GM12878 (cell line): ENCODE data around the gene HOXB6. TPM values are rescaled to one million over a fixed set of nuclear protein-coding genes. Genes with fewer than 3 reads are reported as not detected.

Experiments
- ATAC-seq: fragments of 200-7000 bp; cut with Tn5 transposase; 3 replicates; pipeline ENCODE4 v1.9.1; 2020; ENCODE audit warnings: mild to moderate bottlenecking, moderate library complexity
- BruUV-seq: library from RNA; stranded (reverse); fragments of 400-500 nt; replicated peaks from 2 replicates; lab custom pipeline; 2021; lab: Mats Ljungman, UMichigan
- CTCF ChIA-PET: fragments of 300-600 bp; sonication (Branson Sonifier 250); formaldehyde crosslinking; extraction: SDS; loops from one replicate; lab custom pipeline; 2021; ENCODE audit warnings: inconsistent platforms; lab: Yijun Ruan, JAX
- POLR2A ChIA-PET: fragments of 350-600 bp; formaldehyde crosslinking; extraction: SDS; loops from one replicate; lab custom pipeline; 2021; ENCODE audit warnings: inconsistent platforms; lab: Charles Lee
- RAD21 ChIA-PET: fragments of 300-600 bp; sonication (Branson Sonifier 250); formaldehyde crosslinking; loops from one replicate; lab custom pipeline; 2023; ENCODE audit warnings: antibody characterized with exemption; ENCODE audit not compliant: unreplicated experiment; lab: Charles Lee
- SMC1A ChIA-PET: fragments of 300-600 bp; sonication (Branson Sonifier 250); formaldehyde crosslinking; loops from one replicate; lab custom pipeline; 2023; ENCODE audit not compliant: unreplicated experiment, uncharacterized antibody; lab: Charles Lee
- DNase-seq: peaks from one replicate; pipeline ENCODE4 v3.0.0-alpha.2; 2011; ENCODE audit warnings: low read depth, low spot score
- FAIRE-seq: peaks from 3 replicates; lab custom pipeline; 2011; peaks lifted over from hg19 to GRCh38; lab: Jason Lieb, UNC
- H2AFZ ChIP-seq: 2 replicates; pipeline ENCODE4 v1.6.0; 2011; ENCODE audit warnings: low read depth, low read length, control low read depth; ENCODE audit not compliant: control insufficient read depth
- H3K27ac ChIP-seq: 2 replicates; pipeline ENCODE4 v1.5.1; 2011; ENCODE audit warnings: control low read depth; ENCODE audit not compliant: control insufficient read depth, insufficient read depth
- H3K27me3 ChIP-seq, 2 experiments: replicated peaks in 1 of 2; 2 replicates each; pipeline versions ENCODE4 v1.6.0 to v1.6.1; 2011; ENCODE audit warnings: low read length in 1 of 2; ENCODE audit not compliant: control insufficient read depth in 2 of 2, insufficient read depth in 2 of 2
- H3K36me3 ChIP-seq, 2 experiments: 2 replicates each; pipeline ENCODE4 v1.5.1; 2011; ENCODE audit warnings: low read length in 1 of 2; ENCODE audit not compliant: control insufficient read depth in 2 of 2, insufficient read depth in 2 of 2
- H3K4me1 ChIP-seq: 2 replicates; pipeline ENCODE4 v1.6.1; 2011; ENCODE audit warnings: mild to moderate bottlenecking, low read length, moderate library complexity, mixed read lengths; ENCODE audit not compliant: control insufficient read depth, insufficient read depth
- H3K4me2 ChIP-seq: 2 replicates; pipeline ENCODE4 v1.6.0; 2011; ENCODE audit warnings: control low read depth; ENCODE audit not compliant: control insufficient read depth, insufficient read depth
- H3K4me3 ChIP-seq: fragments of 200-600 bp; sonication (generic); 2 replicates; pipeline ENCODE4 v1.5.1; 2016
- H3K79me2 ChIP-seq: 2 replicates; pipeline ENCODE4 v1.6.0; 2011; ENCODE audit warnings: low read length; ENCODE audit not compliant: control insufficient read depth, insufficient read depth
- H3K9ac ChIP-seq: 2 replicates; pipeline ENCODE4 v1.8.0; 2011; ENCODE audit warnings: low read length, control low read depth, mixed read lengths; ENCODE audit not compliant: control insufficient read depth, insufficient read depth
- H3K9me3 ChIP-seq: replicated peaks from 3 replicates; pipeline ENCODE4 v1.5.1; 2011; ENCODE audit warnings: mild to moderate bottlenecking, low read length; ENCODE audit not compliant: control insufficient read depth, insufficient read depth
- H4K20me1 ChIP-seq: 2 replicates; pipeline ENCODE4 v1.6.0; 2011; ENCODE audit not compliant: control insufficient read depth, insufficient read depth
- ATF2 ChIP-seq: IDR thresholded peaks from 2 replicates; pipeline ENCODE4 v1.6.1; 2012; ENCODE audit warnings: low read length, inconsistent platforms
- BMI1 ChIP-seq: fragments of 450-650 bp; IDR thresholded peaks from 2 replicates; pipeline ENCODE4 v1.6.1; 2016; ENCODE audit warnings: mild to moderate bottlenecking, moderate library complexity, borderline replicate concordance
- DPF2 ChIP-seq: fragments of 450-650 bp; IDR thresholded peaks from 2 replicates; pipeline ENCODE4 v1.6.1; 2017; ENCODE audit warnings: mild to moderate bottlenecking
- ESRRA ChIP-seq: IDR thresholded peaks from 2 replicates; pipeline ENCODE4 v1.6.1; 2012; ENCODE audit warnings: mild to moderate bottlenecking, low read length, improper control_type of control experiment
- FOS ChIP-seq: IDR thresholded peaks from 3 replicates; pipeline ENCODE4 v1.6.1; 2011; ENCODE audit warnings: borderline replicate concordance; ENCODE audit not compliant: insufficient read length; ENCODE audit errors: extremely low read depth
- FOXM1 ChIP-seq: IDR thresholded peaks from 2 replicates; pipeline ENCODE4 v1.6.1; 2012; ENCODE audit warnings: low read depth, mild to moderate bottlenecking, inconsistent platforms, low read length, moderate library complexity
- HCFC1 ChIP-seq: fragments of 150-350 bp; IDR thresholded peaks from 2 replicates; pipeline ENCODE4 v1.6.1; 2014; ENCODE audit warnings: low read length
- HDAC6 ChIP-seq: fragments of 200-600 bp; sonication (generic); IDR thresholded peaks from one replicate; pipeline ENCODE4 v1.8.0; 2017; ENCODE audit warnings: antibody characterized with exemption; ENCODE audit not compliant: unreplicated experiment
- MXI1 ChIP-seq: fragments of 150-350 bp; IDR thresholded peaks from 2 replicates; pipeline ENCODE4 v1.6.1; 2011; ENCODE audit warnings: low read depth, mild to moderate bottlenecking, inconsistent platforms, low read length, improper control_type of control experiment
- MYB ChIP-seq: fragments of 150-350 bp; IDR thresholded peaks from 2 replicates; pipeline ENCODE4 v1.6.1; 2014; ENCODE audit warnings: mild to moderate bottlenecking, low read depth, low read length, borderline replicate concordance
- RFX5 ChIP-seq: IDR thresholded peaks from 2 replicates; pipeline ENCODE4 v1.6.1; 2011; ENCODE audit warnings: low read depth, low read length, improper control_type of control experiment
- SMAD1 ChIP-seq: fragments of 450-650 bp; IDR thresholded peaks from 2 replicates; pipeline ENCODE4 v1.6.1; 2018; ENCODE audit warnings: mild to moderate bottlenecking, low read depth; ENCODE audit not compliant: partially characterized antibody
- STAT3 ChIP-seq: IDR thresholded peaks from 2 replicates; pipeline ENCODE4 v1.6.1; 2011; ENCODE audit warnings: low read depth, low read length, improper control_type of control experiment
- SUZ12 ChIP-seq: fragments of 200-600 bp; sonication (generic); IDR thresholded peaks from one replicate; pipeline ENCODE4 v1.6.1; 2018; ENCODE audit warnings: antibody characterized with exemption, mild to moderate bottlenecking; ENCODE audit not compliant: unreplicated experiment
- YBX1 ChIP-seq: fragments of 450-650 bp; IDR thresholded peaks from 2 replicates; pipeline ENCODE4 v1.6.1; 2016; ENCODE audit warnings: antibody characterized with exemption
- ZNF592 ChIP-seq: fragments of 450-650 bp; IDR thresholded peaks from 2 replicates; pipeline ENCODE4 v1.6.1; 2017; ENCODE audit warnings: mild to moderate bottlenecking, moderate library complexity
- ZNF622 ChIP-seq: fragments of 450-650 bp; IDR thresholded peaks from 2 replicates; pipeline ENCODE4 v1.6.1; 2017; ENCODE audit warnings: mild to moderate bottlenecking, inconsistent platforms
- WGBS: methylation state at CpG from one replicate; pipeline ENCODE4 v1.1.6; 2016; ENCODE audit warnings: low lambda C conversion rate; ENCODE audit not compliant: insufficient replicate concordance, insufficient coverage; ENCODE audit errors: missing lambda C conversion rate; 5-methylcytosine and 5-hydroxymethylcytosine counted together
- in situ Hi-C: fragments of 300-500 bp; cut with MboI; formaldehyde crosslinking; loops from 9 replicates; pipeline ENCODE4 v1.14.3; 2018; ENCODE audit warnings: mixed read lengths
- intact Hi-C: fragments of 100-400 bp; cut with micrococcal nuclease; formaldehyde crosslinking; loops from one replicate; pipeline ENCODE4 v1.14.2; 2022; ENCODE audit not compliant: unreplicated experiment
- polyA plus RNA-seq, 11 experiments: library from polyadenylated mRNA; depleted of rRNA in 4 of 11; unstranded in 6 of 11; stranded (reverse) in 5 of 11; fragments of >200 nt; fragmentation: Nextera tagmentation in 4 of 11; fragmentation: Illumina TruSeq in 1 of 11; extraction: Ambion mirVana in 4 of 11; extraction: Trizol in 1 of 11; gene quantifications; 1 replicate in 1 of 11; 2 replicates in 10 of 11; pipeline versions ENCODE4 v1.2.1 to v1.2.3, GENCODE V29; 2011 to 2016; ENCODE audit warnings: inconsistent platforms in 2 of 11, missing spikeins in 2 of 11, low read depth in 1 of 11
- total RNA-seq, 4 experiments: library from RNA; depleted of rRNA in 3 of 4; stranded (reverse); fragments of >200 nt in 3 of 4; fragmentation: Illumina TruSeq in 1 of 4; extraction: Trizol in 1 of 4; gene quantifications; 2 replicates each; pipeline versions ENCODE4 v1.2.1 to v1.2.3, GENCODE V29; 2013 to 2021
- TF ChIP-seq, protein P1 (sequence below): IDR thresholded peaks from 2 replicates; pipeline ENCODE4 v1.6.1; 2011; ENCODE audit warnings: low read depth, mild to moderate bottlenecking, low read length, moderate library complexity, borderline replicate concordance; ENCODE audit errors: extremely low read depth

HOXB6 gene
- total and polyA plus RNA-seq, 10 of the 15 experiments (the other 5 are each of a cell fraction or from before 2014, with no cell fraction given), result 0.04 to 0.51 (median 0.09) TPM; not detected in 2

DNA sequence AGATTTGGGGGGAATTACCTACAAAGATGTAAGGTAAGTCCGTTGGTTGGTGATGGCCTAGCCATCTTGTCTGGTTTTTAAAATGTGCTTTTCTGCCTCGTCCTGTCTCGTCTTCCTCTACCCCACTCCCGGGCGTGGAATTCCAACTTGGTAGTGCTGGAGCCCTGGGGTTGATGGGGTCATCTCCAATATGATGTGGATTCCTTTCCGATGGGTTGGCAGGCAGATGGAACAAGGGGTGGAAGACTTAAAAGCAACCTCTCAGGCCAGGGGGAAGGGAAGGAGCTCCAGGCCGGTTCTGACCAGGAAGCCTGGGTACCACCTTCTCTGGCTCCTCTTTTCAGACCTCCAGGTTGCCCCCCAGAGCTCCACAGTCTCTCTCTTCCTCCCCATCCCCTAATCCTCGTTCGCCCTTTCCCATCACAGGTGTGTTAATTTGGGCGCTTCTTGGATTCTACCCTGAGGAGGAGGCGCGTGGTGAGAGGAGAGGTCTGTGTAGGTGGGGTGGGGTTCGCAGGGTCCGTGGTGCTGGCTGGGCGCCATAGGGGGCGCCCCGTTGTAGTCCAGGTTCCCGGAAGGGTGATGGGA is 54.8 kb downstream of the HOXB6 start:
- POLR2A ChIA-PET, result interaction anchor here (0.6 to 1.6 kb wide), 2 partner anchors 11 to 199 kb away, joined by 3 to 6 read pairs; no protein-coding TSS in a partner anchor
- no peak overlapping the region for H3K27ac ChIP-seq
- no peak overlapping the region for H3K4me2 ChIP-seq
- TF ChIP-seq MYB (no peak), HDAC6 (no peak), FOS (no peak), ATF2 (no peak), ESRRA (no peak), STAT3 (no peak), DPF2 (no peak), FOXM1 (no peak), SMAD1 (no peak), MXI1 (no peak), ZNF622 (no peak), HCFC1 (no peak), ZNF592 (no peak), YBX1 (no peak), RFX5 (no peak), BMI1 (no peak), SUZ12 (no peak)
- TF ChIP-seq, protein P1, sequence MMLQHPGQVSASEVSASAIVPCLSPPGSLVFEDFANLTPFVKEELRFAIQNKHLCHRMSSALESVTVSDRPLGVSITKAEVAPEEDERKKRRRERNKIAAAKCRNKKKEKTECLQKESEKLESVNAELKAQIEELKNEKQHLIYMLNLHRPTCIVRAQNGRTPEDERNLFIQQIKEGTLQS, result no peak
- TF ChIP-seq, all 136 proteins: peak for 0
- Histone ChIP-seq H3K4me3 (no peak overlapping the region), H4K20me1 (no peaks in the 10 kb centered on the region), H2AFZ (no peak overlapping the region), H3K36me3 (peaks cover 0 to 6% of the 10 kb centered on the region in 2 experiments; a peak in 2 of 4 replicates), H3K79me2 (no peaks in the 10 kb centered on the region; the same call in 1 of the 2 replicates), H3K9ac (no peak overlapping the region), H3K4me1 (peaks cover 7% of the 10 kb centered on the region), H3K9me3 (no peaks in the 10 kb centered on the region), H3K27me3 (no peaks in the 10 kb centered on the region)
- RAD21 ChIA-PET, result no interaction called here
- 76% methylated on average over 18 of the region's 18 CpGs for WGBS
- intact Hi-C loops, result no loop called here
- no peak for ATAC-seq
- SMC1A ChIA-PET, result interaction anchor here (1.0 to 1.1 kb wide), 2 partner anchors 8 to 58 kb away, joined by 3 read pairs; no protein-coding TSS in a partner anchor
- no peak for DNase-seq
- in situ Hi-C loops, result no loop called here
- no TSS peak for BruUV-seq
- CTCF ChIA-PET, result interaction anchor here (1.0 to 1.4 kb wide), 2 partner anchors 36 to 57 kb away, joined by 3 to 4 read pairs; no protein-coding TSS in a partner anchor
- no peak for FAIRE-seq
